Keratinocyte (primary cell): Measurements from ENCODE around the gene SLC9B2. TPM values are rescaled to one million over a fixed set of nuclear protein-coding genes. Genes with fewer than 3 reads are reported as not detected.

Source experiments
- DNase-seq: peaks from one replicate; pipeline ENCODE4 v3.0.0-alpha.2; 2011; ENCODE audit warnings: low read depth, missing footprints, low spot score
- FAIRE-seq: peaks from 2 replicates; lab custom pipeline; 2011; peaks lifted over from hg19 to GRCh38; lab: Jason Lieb, UNC
- H2AFZ ChIP-seq: 2 replicates; pipeline ENCODE4 v1.6.0; 2012; ENCODE audit warnings: low read length, control low read depth, inconsistent platforms; ENCODE audit not compliant: control insufficient read depth
- H3K27ac ChIP-seq: 2 replicates; pipeline ENCODE4 v1.5.1; 2011; ENCODE audit warnings: low read length; ENCODE audit not compliant: control insufficient read depth, insufficient read depth
- H3K27me3 ChIP-seq: 3 replicates; pipeline ENCODE4 v1.6.0; 2011; ENCODE audit warnings: low read length; ENCODE audit not compliant: control insufficient read depth, insufficient read depth; ENCODE audit errors: extremely low read depth
- H3K36me3 ChIP-seq, 2 experiments: 2 replicates in 1 of 2; 3 replicates in 1 of 2; pipeline ENCODE4 v1.5.1; 2011; ENCODE audit warnings: low read length in 2 of 2, mild to moderate bottlenecking in 1 of 2; ENCODE audit not compliant: control insufficient read depth in 2 of 2, insufficient read depth in 2 of 2; ENCODE audit errors: extremely low read depth in 1 of 2
- H3K4me1 ChIP-seq: 3 replicates; pipeline ENCODE4 v1.5.1; 2011; ENCODE audit warnings: low read length; ENCODE audit not compliant: control insufficient read depth, insufficient read depth; ENCODE audit errors: extremely low read depth
- H3K4me2 ChIP-seq: 3 replicates; pipeline ENCODE4 v1.6.0; 2011; ENCODE audit warnings: low read depth, low read length; ENCODE audit not compliant: control insufficient read depth, insufficient read depth; ENCODE audit errors: extremely low read depth
- H3K4me3 ChIP-seq, 3 experiments: fragments of 200-600 bp in 1 of 3; sonication (generic) in 1 of 3; 2 replicates in 2 of 3; 3 replicates in 1 of 3; pipeline ENCODE4 v1.5.1; 2011 to 2016; ENCODE audit warnings: low read length in 3 of 3, mild to moderate bottlenecking in 3 of 3, control low read depth in 2 of 3, inconsistent platforms in 1 of 3, low read depth in 1 of 3, mixed read lengths in 1 of 3, mixed run types in 1 of 3, moderate library complexity in 1 of 3; ENCODE audit not compliant: control insufficient read depth in 2 of 3, insufficient read depth in 2 of 3; ENCODE audit errors: extremely low read depth in 1 of 3
- H3K79me2 ChIP-seq: 2 replicates; pipeline ENCODE4 v1.6.0; 2012; ENCODE audit warnings: low read length; ENCODE audit not compliant: control insufficient read depth, insufficient read depth
- H3K9ac ChIP-seq: 3 replicates; pipeline ENCODE4 v1.6.0; 2011; ENCODE audit warnings: low read length; ENCODE audit not compliant: control insufficient read depth, insufficient read depth; ENCODE audit errors: extremely low read depth
- H3K9me1 ChIP-seq: 3 replicates; pipeline ENCODE4 v1.6.0; 2011; ENCODE audit warnings: low read length; ENCODE audit not compliant: control insufficient read depth, insufficient read depth; ENCODE audit errors: extremely low read depth
- H3K9me3 ChIP-seq: 2 replicates; pipeline ENCODE4 v1.5.1; 2012; ENCODE audit warnings: low read depth, low read length; ENCODE audit not compliant: control insufficient read depth
- H4K20me1 ChIP-seq: 3 replicates; pipeline ENCODE4 v1.6.0; 2011; ENCODE audit warnings: low read length; ENCODE audit not compliant: control insufficient read depth, insufficient read depth; ENCODE audit errors: extremely low read depth
- CTCF ChIP-seq, 3 experiments: IDR thresholded peaks in 1 of 3; conservative IDR thresholded peaks in 1 of 3; optimal IDR thresholded peaks in 1 of 3; 2 replicates in 2 of 3; 3 replicates in 1 of 3; pipeline versions ENCODE3 to v1.5.1; 2011; ENCODE audit warnings: low read length in 3 of 3, mild to moderate bottlenecking in 3 of 3, moderate library complexity in 2 of 3, control low read depth in 1 of 3, inconsistent platforms in 1 of 3; ENCODE audit not compliant: insufficient read depth in 2 of 3; ENCODE audit errors: extremely low read depth in 1 of 3
- EZH2 ChIP-seq: IDR thresholded peaks from one replicate; pipeline ENCODE4 v1.6.1; 2012; ENCODE audit warnings: inconsistent platforms, mild to moderate bottlenecking, low read length, moderate library complexity
- dilution Hi-C: fragments of 300-500 bp; cut with MboI; formaldehyde crosslinking; loops from one replicate; pipeline ENCODE4 v1.7.0; 2020; ENCODE audit warnings: low sequenced_read_pairs; ENCODE audit not compliant: extremely low pct_ligation_motif_present
- polyA plus RNA-seq, 5 experiments: library from polyadenylated mRNA; depleted of rRNA in 3 of 5; stranded (reverse) in 3 of 5; stranded (forward) in 1 of 5; unstranded in 1 of 5; fragments of >200 nt; gene quantifications; 1 replicate in 1 of 5; 2 replicates in 3 of 5; 3 replicates in 1 of 5; pipeline versions ENCODE4 v1.2.1 to v1.2.3, GENCODE V29; 2011 to 2012; ENCODE audit warnings: missing spikeins in 2 of 5, low read depth in 1 of 5, low replicate concordance in 1 of 5

SLC9B2 gene
- polyA plus RNA-seq, 1 donor (not counting 4 experiments of a cell fraction or from before 2014, with no cell fraction given): 14.6 TPM

- H3K27ac ChIP-seq: peak overlapping the region; percentile 84
- H3K4me3 ChIP-seq: peak overlapping the region; percentile 58 to 78 (median 77)
- no peak for DNase-seq
- peaks cover 23% of the 10 kb centered on the region for H3K4me1 ChIP-seq
- H3K36me3 ChIP-seq: no peaks in the 10 kb centered on the region
- no peaks in the 10 kb centered on the region for H4K20me1 ChIP-seq
- H3K9me3 ChIP-seq: no peaks in the 10 kb centered on the region
- dilution Hi-C loops: no loop called here
- TF ChIP-seq CTCF (optimal IDR thresholded peaks at IDR 0.05 in 1 of 3, IDR thresholded peaks at IDR 0.05 in 1 of 3, conservative IDR thresholded peaks at IDR 0.05 in 1 of 3; ENCODE audit: extremely low read depth in 1 of 3, insufficient read depth in 2 of 3, low read length in 3 of 3): no peak
- TF ChIP-seq EZH2: no peak
- H3K9me1 ChIP-seq: no peaks in the 10 kb centered on the region
- no peak overlapping the region for H2AFZ ChIP-seq
- H3K79me2 ChIP-seq: peaks cover 35% of the 10 kb centered on the region
- FAIRE-seq: no peak
- no peaks in the 10 kb centered on the region for H3K27me3 ChIP-seq
- H3K4me2 ChIP-seq: peak overlapping the region; percentile 78
- peak overlapping the region; percentile 92 for H3K9ac ChIP-seq
These were observed 1.7 kb downstream of the SLC9B2 start for GRCh38 chr4:103074744-103075434.

DNA sequence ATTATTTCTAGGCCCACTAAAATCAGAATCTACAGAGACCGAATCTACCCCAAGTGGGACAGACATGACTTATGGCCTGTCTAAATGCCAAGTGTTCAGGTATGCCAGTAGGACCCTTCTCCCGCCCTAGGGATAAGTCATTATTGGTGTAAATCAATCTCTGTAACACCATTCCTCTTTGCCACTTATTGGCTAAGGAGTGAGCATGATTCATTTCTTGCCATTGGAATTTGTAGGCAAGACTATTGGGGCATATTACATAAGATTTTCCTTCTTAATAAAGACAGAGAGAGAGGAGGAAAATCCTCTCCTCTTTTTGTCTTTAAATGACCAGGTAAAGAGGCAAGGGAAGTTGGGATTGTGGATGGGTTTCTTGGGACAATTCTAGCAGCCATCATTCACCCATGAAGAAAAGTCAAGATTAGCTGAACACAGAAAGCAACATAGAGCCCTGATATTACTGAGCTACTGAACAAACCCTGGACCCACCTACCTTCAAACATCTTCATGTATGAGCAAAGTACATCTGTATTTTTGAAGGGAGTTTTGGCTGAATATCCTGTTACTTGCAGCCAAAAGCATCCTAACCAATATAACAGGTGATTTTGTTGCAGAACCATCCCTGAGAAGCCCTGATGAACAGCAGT, 2.6 kb downstream of the SLC9B2 start:
- Histone ChIP-seq H3K4me1 (peaks cover 23% of the 10 kb centered on the region), H4K20me1 (no peaks in the 10 kb centered on the region), H3K4me2 (peak overlapping the region; percentile 78), H3K36me3 (no peaks in the 10 kb centered on the region), H3K9ac (no peak overlapping the region), H3K27ac (peak overlapping the region; percentile 2), H3K4me3 (no peak overlapping the region), H3K79me2 (peaks cover 38% of the 10 kb centered on the region), H3K9me3 (no peaks in the 10 kb centered on the region), H2AFZ (no peak overlapping the region), H3K9me1 (no peaks in the 10 kb centered on the region), H3K27me3 (no peaks in the 10 kb centered on the region)
- dilution Hi-C loops: no loop called here
- no peak for TF ChIP-seq EZH2
- no peak for TF ChIP-seq CTCF (optimal IDR thresholded peaks at IDR 0.05 in 1 of 3, IDR thresholded peaks at IDR 0.05 in 1 of 3, conservative IDR thresholded peaks at IDR 0.05 in 1 of 3; ENCODE audit: extremely low read depth in 1 of 3, insufficient read depth in 2 of 3, low read length in 3 of 3)
- FAIRE-seq (no peak), DNase-seq (no peak)
